ENCODE measurements around the gene CDK4. TPM values are rescaled to one million over a fixed set of nuclear protein-coding genes. Genes with fewer than 3 reads are reported as not detected.

Gene CDK4
- total RNA-seq, 2 donors from 2014 or later, result 150 to 154 TPM

DNA sequence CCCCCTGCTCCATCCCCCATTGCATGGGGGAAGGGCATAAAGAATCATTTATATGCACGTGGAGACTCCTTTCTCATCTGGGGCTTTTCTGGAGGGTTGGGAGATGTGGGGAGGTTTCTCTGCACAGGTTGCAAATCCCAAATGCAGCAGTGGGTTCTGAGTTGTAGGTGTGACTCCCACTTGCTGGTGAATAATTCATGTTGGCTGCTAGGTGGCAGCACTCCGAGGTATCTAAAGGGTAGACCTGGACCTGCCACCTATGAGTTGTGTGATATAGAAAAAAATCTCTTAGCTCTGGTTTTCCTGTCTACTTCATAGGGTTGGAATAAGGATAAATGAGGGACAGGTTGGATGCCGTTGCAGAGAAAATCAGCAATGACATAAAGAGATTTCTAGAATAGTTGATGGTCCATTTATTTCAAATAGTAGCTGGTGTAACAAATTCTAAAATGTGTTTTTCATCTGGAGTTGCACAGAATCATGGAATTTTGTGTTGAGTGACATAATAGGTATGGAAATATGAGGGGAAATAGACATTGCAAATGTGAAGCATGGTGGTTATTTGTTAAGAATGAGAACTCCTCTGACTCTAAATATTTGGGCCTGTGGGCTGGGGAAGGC is 7.4 kb upstream of the CDK4 start:
- ATAC-seq (replicated peaks in 1 of 2), result no peak
- Mint-ChIP-seq H3K36me3 (ENCODE audit: insufficient read depth in 2 of 2) (peaks cover 5 to 16% of the 10 kb centered on the region in 2 donors), H3K9me3 (no peaks in the 10 kb centered on the region), H3K27ac (no peak overlapping the region), H3K27me3 (ENCODE audit: low read depth) (no peaks in the 10 kb centered on the region), H3K4me1 (ENCODE audit: low read depth) (peaks cover 45% of the 10 kb centered on the region), H3K4me3 (no peak overlapping the region)
- peak; percentile 23 to 45 for DNase-seq

DNA sequence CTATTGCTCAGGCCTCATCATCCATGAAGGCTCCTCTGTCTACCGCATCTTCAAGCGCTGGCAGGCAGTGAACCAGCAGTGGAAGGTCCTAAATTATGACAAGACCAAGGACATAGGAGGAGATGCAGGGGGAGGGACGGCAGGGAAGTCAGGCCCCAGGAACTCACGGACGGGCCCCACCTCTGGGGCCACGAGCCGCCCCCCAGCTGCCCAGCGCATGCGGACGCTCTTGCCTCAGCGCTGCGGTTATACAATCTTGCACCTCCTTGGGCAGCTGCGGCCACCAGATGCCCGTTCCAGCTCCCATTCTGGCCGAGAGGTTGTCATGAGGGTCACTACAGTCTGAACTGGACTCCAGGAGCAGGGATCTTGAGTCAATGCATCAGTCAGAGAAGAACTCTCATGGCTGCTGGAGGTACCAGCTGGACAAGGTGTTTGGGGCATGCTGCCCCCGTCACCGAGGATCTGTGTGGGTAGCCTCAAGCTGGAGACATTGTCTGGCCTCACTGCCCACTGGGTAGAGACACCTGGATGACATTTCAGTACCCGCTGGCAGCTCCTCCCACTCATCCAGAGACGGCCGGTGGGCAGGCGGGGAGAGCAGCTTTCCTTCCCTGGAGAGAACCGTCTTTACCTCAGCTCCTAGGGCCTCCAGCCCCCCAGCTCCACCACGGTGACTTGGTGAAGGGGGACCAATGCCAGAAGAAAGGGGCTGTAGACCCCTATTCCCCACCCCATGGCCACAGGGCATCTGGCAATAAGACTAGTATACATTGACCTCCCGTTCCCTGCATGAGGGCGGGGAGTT is 6.6 kb upstream of the CDK4 start:
- Mint-ChIP-seq H3K9me3 (no peaks in the 10 kb centered on the region), H3K4me3 (no peak overlapping the region), H3K36me3 (ENCODE audit: insufficient read depth in 2 of 2) (peaks cover 6 to 15% of the 10 kb centered on the region in 2 donors), H3K4me1 (ENCODE audit: low read depth) (peaks cover 45% of the 10 kb centered on the region), H3K27ac (no peak overlapping the region), H3K27me3 (ENCODE audit: low read depth) (no peaks in the 10 kb centered on the region)
- no peak for ATAC-seq (replicated peaks in 1 of 2)
- no peak for DNase-seq

DNA sequence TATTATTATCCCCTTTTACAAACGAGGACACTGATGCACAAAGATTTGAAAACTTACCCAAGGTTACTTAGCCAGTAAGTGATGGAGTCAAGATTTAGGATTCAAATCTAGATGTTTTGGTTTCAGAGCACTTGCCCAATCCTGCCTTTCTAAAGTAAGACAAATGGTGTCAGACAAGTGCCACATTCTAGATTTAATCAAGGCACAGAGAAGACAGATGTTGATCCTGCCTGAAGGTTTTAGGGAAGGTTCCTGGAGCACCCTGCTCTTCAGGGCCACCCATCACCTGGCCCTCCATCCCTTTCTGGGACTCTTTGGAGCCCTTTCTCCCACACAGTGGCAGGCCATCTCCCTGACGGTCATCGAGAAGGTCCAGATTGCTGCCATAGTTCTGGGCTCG is 5.7 kb upstream of the CDK4 start:
- no peak overlapping the region for H3K27ac Mint-ChIP-seq
- DNase-seq, result no peak

DNA sequence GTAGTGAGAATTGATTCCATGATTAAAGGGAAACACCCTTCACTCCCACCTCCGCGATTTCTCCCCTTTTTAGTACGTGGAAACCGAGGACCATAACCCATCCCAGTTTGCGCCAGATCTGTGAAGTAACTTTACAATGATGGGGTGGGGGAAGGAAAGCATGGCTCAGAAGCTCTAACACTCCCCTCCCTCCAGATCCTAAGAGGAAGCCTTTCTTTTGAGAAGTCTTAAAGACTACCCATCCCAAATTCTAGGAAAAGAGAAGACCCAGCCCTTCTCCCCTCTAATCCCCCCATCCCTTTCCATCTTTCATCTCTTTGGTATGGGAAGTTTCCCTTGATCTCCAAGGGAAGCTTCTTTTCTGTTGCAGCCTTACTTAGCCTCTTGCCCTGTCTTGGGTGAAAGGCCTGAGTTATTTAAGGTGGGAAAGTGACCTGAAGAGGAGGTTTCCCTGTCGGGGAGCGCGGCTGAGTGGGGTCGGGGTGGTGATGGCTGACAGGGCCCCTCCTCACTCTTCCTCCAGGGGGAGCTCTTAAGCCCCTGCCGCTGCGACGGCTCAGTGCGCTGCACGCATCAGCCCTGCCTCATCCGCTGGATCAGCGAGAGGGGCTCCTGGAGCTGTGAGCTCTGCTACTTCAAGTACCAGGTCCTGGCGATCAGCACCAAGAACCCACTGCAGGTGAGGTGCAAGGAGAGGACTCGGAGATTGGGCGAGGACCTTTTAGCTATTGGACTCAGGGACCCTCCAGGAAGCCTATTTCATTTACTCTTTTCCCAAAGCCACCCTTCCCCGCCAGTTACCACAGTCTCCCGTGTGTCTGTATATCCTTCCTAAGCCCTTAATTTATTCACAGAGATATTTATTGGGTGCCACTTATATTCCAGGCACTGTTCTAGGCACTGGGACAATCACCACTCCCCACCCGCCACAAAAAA is 4.6 kb upstream of the CDK4 start:
- Mint-ChIP-seq H3K9me3 (no peaks in the 10 kb centered on the region), H3K27me3 (ENCODE audit: low read depth) (no peaks in the 10 kb centered on the region), H3K36me3 (ENCODE audit: insufficient read depth in 2 of 2) (peaks cover 8 to 12% of the 10 kb centered on the region in 2 donors), H3K4me1 (ENCODE audit: low read depth) (peaks cover 57% of the 10 kb centered on the region), H3K4me3 (peak overlapping the region; percentile 93 to 95), H3K27ac (peak overlapping the region; percentile 80)
- DNase-seq (peak; percentile 81), ATAC-seq (replicated peaks in 1 of 2) (peak; percentile 22 to 32)

More for the DNA sequence above, 5.7 kb upstream of the CDK4 start:
- ATAC-seq (replicated peaks in 1 of 2), result no peak
- peaks cover 50% of the 10 kb centered on the region for H3K4me1 Mint-ChIP-seq (ENCODE audit: low read depth)
- peaks cover 6 to 11% of the 10 kb centered on the region in 2 donors for H3K36me3 Mint-ChIP-seq (ENCODE audit: insufficient read depth in 2 of 2)
- no peaks in the 10 kb centered on the region for H3K27me3 Mint-ChIP-seq (ENCODE audit: low read depth)
- H3K4me3 Mint-ChIP-seq, result no peak overlapping the region
- no peaks in the 10 kb centered on the region for H3K9me3 Mint-ChIP-seq

DNA sequence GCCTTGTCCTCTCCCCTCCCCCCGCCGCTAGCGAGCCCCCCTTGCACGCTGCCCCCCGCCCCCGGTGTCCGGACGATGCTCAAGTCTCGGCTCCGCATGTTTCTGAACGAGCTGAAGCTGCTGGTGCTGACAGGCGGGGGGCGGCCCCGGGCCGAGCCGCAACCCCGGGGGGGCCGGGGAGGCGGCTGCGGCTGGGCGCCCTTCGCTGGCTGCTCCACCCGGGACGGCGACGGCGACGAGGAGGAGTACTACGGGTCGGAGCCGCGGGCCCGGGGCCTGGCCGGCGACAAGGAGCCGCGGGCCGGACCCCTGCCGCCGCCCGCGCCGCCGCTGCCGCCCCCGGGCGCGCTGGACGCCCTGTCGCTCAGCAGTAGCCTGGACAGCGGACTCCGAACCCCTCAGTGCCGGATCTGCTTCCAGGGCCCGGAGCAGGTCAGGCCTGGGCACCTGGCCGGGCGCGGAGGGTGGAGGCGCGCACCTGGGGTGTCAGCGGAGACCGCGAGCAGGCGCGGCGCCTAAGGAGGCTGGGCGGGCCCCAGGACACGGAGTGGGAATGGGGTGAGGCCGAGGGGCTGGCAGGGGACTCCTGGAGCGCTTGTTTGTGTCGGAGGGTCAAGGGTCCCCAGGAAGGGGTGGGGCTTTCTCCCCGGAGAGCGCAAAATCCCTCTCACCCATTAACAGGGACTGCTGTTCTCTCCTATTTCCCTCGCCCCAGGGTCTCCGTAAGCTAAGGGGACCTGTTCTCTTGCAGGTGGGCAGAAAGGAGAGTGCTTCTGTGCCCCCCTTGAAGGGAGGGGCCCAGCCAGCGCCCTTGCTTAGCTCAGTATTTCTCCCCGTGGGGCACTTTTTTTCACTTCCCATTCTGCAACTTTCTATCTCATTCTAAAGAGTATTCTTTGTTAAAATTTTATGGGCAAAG is 3.6 kb upstream of the CDK4 start:
- H3K27me3 Mint-ChIP-seq (ENCODE audit: low read depth), result no peaks in the 10 kb centered on the region
- peaks cover 67% of the 10 kb centered on the region for H3K4me1 Mint-ChIP-seq (ENCODE audit: low read depth)
- ATAC-seq (replicated peaks in 1 of 2), result no peak
- peaks cover 11 to 18% of the 10 kb centered on the region in 2 donors for H3K36me3 Mint-ChIP-seq (ENCODE audit: insufficient read depth in 2 of 2)
- H3K27ac Mint-ChIP-seq, result peak overlapping the region; percentile 32
- DNase-seq, result peak; percentile 36 to 48
- H3K9me3 Mint-ChIP-seq, result no peaks in the 10 kb centered on the region
- H3K4me3 Mint-ChIP-seq, result peak overlapping the region; percentile 93 to 95

DNA sequence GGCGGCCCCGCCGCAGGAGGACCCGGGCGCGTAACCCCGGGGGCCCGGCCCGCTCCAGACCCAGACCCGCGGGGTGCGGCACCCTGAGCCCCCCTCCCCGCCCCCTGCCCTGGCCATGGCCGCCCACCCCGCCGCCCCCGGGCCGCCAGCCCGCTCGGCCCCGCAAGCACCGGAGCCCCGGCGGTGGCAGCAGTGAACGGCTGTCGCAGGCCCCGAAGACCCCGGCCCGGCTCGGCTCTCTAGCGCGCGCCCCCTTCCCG is 3.0 kb upstream of the CDK4 start:
- Mint-ChIP-seq H3K27me3 (ENCODE audit: low read depth) (no peaks in the 10 kb centered on the region), H3K9me3 (no peaks in the 10 kb centered on the region), H3K4me3 (peak overlapping the region in 1 of 2 donors; percentile 94), H3K36me3 (ENCODE audit: insufficient read depth in 2 of 2) (peaks cover 15 to 22% of the 10 kb centered on the region in 2 donors), H3K27ac (no peak overlapping the region), H3K4me1 (ENCODE audit: low read depth) (peaks cover 73% of the 10 kb centered on the region)
- no peak for ATAC-seq (replicated peaks in 1 of 2)
- DNase-seq, result no peak

DNA sequence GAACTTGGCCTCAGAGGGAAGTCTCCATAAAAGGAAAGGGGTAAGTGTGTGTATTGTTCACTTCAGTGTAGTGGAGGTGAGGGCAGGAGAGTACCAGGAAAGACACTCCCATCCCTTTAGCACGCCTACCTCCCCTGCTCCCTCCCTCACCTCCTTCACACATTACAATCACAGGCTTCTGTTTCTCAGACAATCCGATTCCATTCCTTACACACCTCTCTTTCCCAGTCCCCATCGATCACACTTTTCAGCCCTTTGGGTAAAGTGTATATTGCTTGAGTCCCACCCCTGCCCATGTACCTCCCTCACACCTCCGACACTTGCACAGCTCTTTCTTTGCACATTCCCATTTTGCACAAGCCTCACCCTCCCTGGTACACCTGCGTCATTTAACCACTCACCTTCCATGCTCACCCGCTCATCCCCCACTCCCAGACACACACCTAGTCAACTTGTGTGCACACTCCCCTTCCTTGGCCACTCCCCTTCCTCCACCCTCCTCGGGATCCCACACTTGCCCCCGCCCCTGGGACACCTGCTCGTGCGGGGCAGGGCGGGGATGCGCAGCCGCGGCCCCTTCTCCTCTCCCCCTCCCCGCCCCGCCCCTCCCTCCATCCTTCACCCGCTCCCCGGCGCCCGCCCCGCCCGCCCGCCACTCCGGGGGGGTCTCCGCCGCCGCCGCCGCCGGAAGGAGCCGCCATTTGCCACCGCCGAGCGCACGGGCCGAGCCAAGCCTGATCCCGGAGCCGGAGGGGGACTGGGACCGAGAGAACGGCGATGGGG is 2.5 kb upstream of the CDK4 start, which contains the start of gene MARCHF9:
MARCHF9 (plus strand) TSS at position 693 of the 783 bp plus-strand sequence. CDS start 426 bp downstream, outside the sequence.
- Mint-ChIP-seq H3K4me1 (ENCODE audit: low read depth) (peaks cover 69% of the 10 kb centered on the region), H3K9me3 (no peaks in the 10 kb centered on the region), H3K27me3 (ENCODE audit: low read depth) (no peaks in the 10 kb centered on the region), H3K27ac (peak within 1 kb of the TSS; percentile 63), H3K4me3 (peak within 1 kb of the TSS; percentile 93 to 95), H3K36me3 (ENCODE audit: insufficient read depth in 2 of 2) (peaks cover 15 to 20% of the 10 kb centered on the region in 2 donors)
- ATAC-seq (replicated peaks in 1 of 2), result peak; percentile 54 to 56
- peak; percentile 88 to 91 for DNase-seq

DNA sequence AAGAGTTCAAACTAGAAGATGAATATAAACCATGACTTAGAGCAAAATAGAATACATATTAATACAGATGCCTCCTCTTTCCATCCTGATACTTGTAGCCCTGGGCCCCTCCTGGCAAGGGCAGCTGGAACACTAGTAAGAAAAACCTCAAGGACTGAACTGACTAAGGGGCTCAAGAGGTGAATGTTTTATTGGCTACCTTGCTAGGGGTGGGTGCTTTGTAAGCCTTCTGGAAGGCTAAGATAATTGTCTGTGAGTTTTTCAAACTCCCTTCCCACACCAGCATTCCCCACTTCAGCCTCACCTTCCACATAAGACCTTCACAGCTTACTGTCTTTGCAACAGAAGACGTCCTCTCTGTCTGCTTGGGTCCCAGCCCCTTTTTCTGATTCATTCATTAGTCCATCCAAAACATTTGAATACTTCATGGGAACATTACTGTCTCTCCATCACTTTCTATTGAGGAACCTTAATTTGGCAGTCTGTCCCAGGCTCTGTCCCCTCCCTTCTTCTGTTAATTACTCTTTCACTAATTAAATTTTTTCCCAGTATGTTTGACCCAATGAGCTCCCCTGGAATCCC is 1.7 kb upstream of the CDK4 start:
- Mint-ChIP-seq H3K9me3 (no peaks in the 10 kb centered on the region), H3K27ac (peak overlapping the region; percentile 63), H3K4me1 (ENCODE audit: low read depth) (peaks cover 66% of the 10 kb centered on the region), H3K36me3 (ENCODE audit: insufficient read depth in 2 of 2) (peaks cover 15 to 25% of the 10 kb centered on the region in 2 donors), H3K27me3 (ENCODE audit: low read depth) (no peaks in the 10 kb centered on the region), H3K4me3 (peak overlapping the region; percentile 92 to 94)
- DNase-seq (no peak), ATAC-seq (replicated peaks in 1 of 2) (no peak)

DNA sequence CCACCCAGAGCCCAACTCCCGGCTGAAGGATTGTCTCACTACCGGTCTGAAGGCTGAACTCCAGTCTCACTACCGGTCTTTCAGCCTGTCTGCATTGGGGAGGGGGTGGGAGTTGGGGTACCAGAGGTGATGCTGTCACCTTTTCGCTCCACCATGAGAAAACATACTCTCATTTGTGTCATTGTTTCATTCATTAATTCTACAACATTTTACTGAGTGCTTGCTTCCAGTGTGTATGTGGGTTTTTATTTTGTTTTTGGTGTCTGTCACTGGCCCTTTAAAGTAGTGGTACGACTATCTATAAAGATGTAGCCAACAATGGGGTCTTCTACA is 524 bp upstream of the CDK4 start:
- H3K4me1 Mint-ChIP-seq (ENCODE audit: low read depth), result peaks cover 63% of the 10 kb centered on the region
- DNase-seq, result no peak
- no peaks in the 10 kb centered on the region for H3K9me3 Mint-ChIP-seq
- ATAC-seq (replicated peaks in 1 of 2), result no peak
- H3K4me3 Mint-ChIP-seq, result peak overlapping the region; percentile 91 to 98
- peaks cover 15 to 32% of the 10 kb centered on the region in 2 donors for H3K36me3 Mint-ChIP-seq (ENCODE audit: insufficient read depth in 2 of 2)
- H3K27ac Mint-ChIP-seq, result peak overlapping the region; percentile 51
- H3K27me3 Mint-ChIP-seq (ENCODE audit: low read depth), result no peaks in the 10 kb centered on the region

DNA sequence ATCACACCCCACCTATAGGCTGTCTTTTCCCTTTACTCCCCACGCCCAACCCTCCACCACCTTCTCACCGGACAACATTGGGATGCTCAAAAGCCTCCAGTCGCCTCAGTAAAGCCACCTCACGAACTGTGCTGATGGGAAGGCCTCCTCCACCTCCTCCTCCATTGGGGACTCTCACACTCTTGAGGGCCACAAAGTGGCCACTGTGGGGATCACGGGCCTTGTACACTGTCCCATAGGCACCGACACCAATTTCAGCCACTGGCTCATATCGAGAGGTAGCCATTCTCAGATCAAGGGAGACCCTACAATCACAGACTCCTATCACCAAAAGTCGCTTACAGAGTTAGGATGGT is 700 bp downstream of the CDK4 start:
- H3K27me3 Mint-ChIP-seq (ENCODE audit: low read depth), result no peaks in the 10 kb centered on the region
- DNase-seq (peak in 1 of 2 donors; percentile 15), ATAC-seq (replicated peaks in 1 of 2) (no peak)
- peaks cover 55% of the 10 kb centered on the region for H3K4me1 Mint-ChIP-seq (ENCODE audit: low read depth)
- H3K27ac Mint-ChIP-seq, result peak overlapping the region; percentile 77
- H3K36me3 Mint-ChIP-seq (ENCODE audit: insufficient read depth in 2 of 2), result peaks cover 15 to 32% of the 10 kb centered on the region in 2 donors
- H3K9me3 Mint-ChIP-seq, result no peaks in the 10 kb centered on the region
- H3K4me3 Mint-ChIP-seq, result peak overlapping the region; percentile 91 to 98

DNA sequence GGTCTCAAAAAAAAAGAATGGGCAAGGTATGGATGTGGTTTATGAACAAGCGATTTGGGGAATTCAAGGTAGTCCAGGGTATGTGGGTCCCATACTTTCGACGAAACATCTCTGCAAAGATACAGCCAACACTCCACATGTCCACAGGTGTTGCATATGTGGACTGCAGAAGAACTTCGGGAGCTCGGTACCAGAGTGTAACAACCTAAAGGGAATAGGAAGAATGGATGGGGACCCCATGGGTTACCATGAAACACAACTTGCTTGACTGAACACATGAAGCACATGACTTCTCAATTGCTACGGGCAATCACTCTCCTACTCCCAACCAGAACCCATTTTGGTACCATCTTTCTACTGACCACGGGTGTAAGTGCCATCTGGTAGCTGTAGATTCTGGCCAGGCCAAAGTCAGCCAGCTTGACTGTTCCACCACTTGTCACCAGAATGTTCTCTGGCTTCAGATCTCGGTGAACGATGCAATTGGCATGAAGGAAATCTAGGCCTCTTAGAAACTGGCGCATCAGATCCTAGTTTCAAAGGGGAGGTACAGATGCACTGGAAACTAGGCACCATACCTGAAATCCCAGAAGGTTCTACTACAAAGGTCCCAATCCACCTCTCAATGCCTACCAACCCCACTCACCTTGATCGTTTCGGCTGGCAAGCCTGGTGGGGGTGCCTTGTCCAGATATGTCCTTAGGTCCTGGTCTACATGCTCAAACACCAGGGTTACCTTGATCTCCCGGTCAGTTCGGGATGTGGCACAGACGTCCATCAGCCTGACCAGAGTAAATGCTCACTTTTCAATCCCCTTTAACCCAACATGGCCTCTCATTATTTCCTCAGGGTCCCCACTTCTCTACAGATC is 1.3 kb downstream of the CDK4 start:
- Mint-ChIP-seq H3K27me3 (ENCODE audit: low read depth) (no peaks in the 10 kb centered on the region), H3K4me1 (ENCODE audit: low read depth) (peaks cover 57% of the 10 kb centered on the region)

More for the DNA sequence above, 1.3 kb downstream of the CDK4 start:
- Mint-ChIP-seq H3K4me3 (peak overlapping the region; percentile 91 to 98), H3K27ac (peak overlapping the region; percentile 77), H3K36me3 (ENCODE audit: insufficient read depth in 2 of 2) (peaks cover 12 to 32% of the 10 kb centered on the region in 2 donors), H3K9me3 (no peaks in the 10 kb centered on the region)
- DNase-seq (no peak), ATAC-seq (replicated peaks in 1 of 2) (no peak)
